HepG2 (cell line): Measurements from ENCODE around the gene KCNC2. TPM values are rescaled to one million over a fixed set of nuclear protein-coding genes. Genes with fewer than 3 reads are reported as not detected.

ENCODE experiments used
- ATAC-seq: fragments of 200-7000 bp; cut with Tn5 transposase; 3 replicates; pipeline ENCODE4 v1.9.1; 2020; ENCODE audit warnings: mild to moderate bottlenecking, moderate library complexity
- BruUV-seq: library from RNA; stranded (reverse); fragments of 400-500 nt; replicated peaks from 2 replicates; lab custom pipeline; 2021; lab: Mats Ljungman, UMichigan
- CTCF ChIA-PET: fragments of 300-600 bp; formaldehyde crosslinking; extraction: SDS; loops from one replicate; lab custom pipeline; 2021; ENCODE audit warnings: low total read pairs, inconsistent platforms, low intra/inter-chr PET ratio; lab: Yijun Ruan, JAX
- POLR2A ChIA-PET: fragments of 350-600 bp; sonication (Branson Sonifier 250); formaldehyde crosslinking; loops from one replicate; lab custom pipeline; 2020; ENCODE audit warnings: antibody characterized with exemption, inconsistent platforms; lab: Yijun Ruan, JAX
- DNase-seq: peaks from one replicate; pipeline ENCODE4 v3.0.0-alpha.2; 2015; ENCODE audit warnings: low spot score
- FAIRE-seq: peaks from 3 replicates; lab custom pipeline; 2011; peaks lifted over from hg19 to GRCh38; lab: Jason Lieb, UNC
- H2AFZ ChIP-seq: one replicate; pipeline ENCODE4 v1.6.1; 2011; ENCODE audit warnings: low read length, inconsistent platforms
- H3K27ac ChIP-seq: fragments of 300-600 bp; 3 replicates; pipeline ENCODE4 v1.8.0; 2011; ENCODE audit warnings: mixed run types, mild to moderate bottlenecking, mixed read lengths, low read length, inconsistent platforms; ENCODE audit not compliant: insufficient read depth; ENCODE audit errors: extremely low read length
- H3K27me3 ChIP-seq, 2 experiments: fragments of 200-600 bp in 1 of 2; 2 replicates in 1 of 2; 3 replicates in 1 of 2; pipeline versions ENCODE4 v1.6.0 to v1.8.0; 2011; ENCODE audit warnings: low read length in 2 of 2, mild to moderate bottlenecking in 2 of 2, moderate library complexity in 2 of 2, inconsistent platforms in 1 of 2; ENCODE audit not compliant: insufficient read depth in 2 of 2, control insufficient read depth in 1 of 2
- H3K36me3 ChIP-seq, 2 experiments: fragments of 200-600 bp in 1 of 2; replicated peaks in 1 of 2; 2 replicates in 1 of 2; 3 replicates in 1 of 2; pipeline versions ENCODE4 v1.5.1 to v1.8.0; 2011; ENCODE audit warnings: low read length in 2 of 2, inconsistent platforms in 1 of 2; ENCODE audit not compliant: insufficient read depth in 2 of 2, control insufficient read depth in 1 of 2
- H3K4me1 ChIP-seq: 2 replicates; pipeline ENCODE4 v1.5.1; 2012; ENCODE audit warnings: low read length, inconsistent platforms; ENCODE audit not compliant: insufficient read depth
- H3K4me2 ChIP-seq: 2 replicates; pipeline ENCODE4 v1.6.0; 2011; ENCODE audit warnings: low read depth, low read length, inconsistent platforms
- H3K4me3 ChIP-seq, 3 experiments: fragments of 200-600 bp in 1 of 3; sonication (generic), shearing (Covaris generic) in 1 of 3; replicated peaks in 1 of 3; 2 replicates each; pipeline ENCODE4 v1.5.1; 2011 to 2016; ENCODE audit warnings: low read length in 3 of 3, inconsistent platforms in 2 of 3, low read depth in 2 of 3, mild to moderate bottlenecking in 2 of 3, control low read depth in 1 of 3, mixed read lengths in 1 of 3; ENCODE audit not compliant: insufficient read depth in 1 of 3
- H3K79me2 ChIP-seq: one replicate; pipeline ENCODE4 v1.6.1; 2011; ENCODE audit warnings: low read length, inconsistent platforms; ENCODE audit not compliant: insufficient read depth
- H3K9ac ChIP-seq: 2 replicates; pipeline ENCODE4 v1.6.0; 2011; ENCODE audit warnings: mild to moderate bottlenecking, low read depth, low read length, inconsistent platforms; ENCODE audit not compliant: insufficient read depth
- H3K9me3 ChIP-seq: 2 replicates; pipeline ENCODE4 v1.5.1; 2012; ENCODE audit warnings: mild to moderate bottlenecking, low read length
- H4K20me1 ChIP-seq: 2 replicates; pipeline ENCODE4 v1.6.0; 2011; ENCODE audit warnings: inconsistent platforms, mild to moderate bottlenecking, low read length, moderate library complexity; ENCODE audit not compliant: insufficient read depth
- PLRG1 ChIP-seq: fragments of 450-650 bp; conservative IDR thresholded peaks from 2 replicates; pipeline ENCODE4 v1.6.1; 2016
- RFXANK ChIP-seq: IDR thresholded peaks from 2 replicates; pipeline ENCODE4 v1.6.1; 2016
- ZFP37 ChIP-seq: sonication (generic); formaldehyde crosslinking; IDR thresholded peaks from 2 replicates; pipeline ENCODE4 v1.4.0; 2020; ENCODE audit warnings: missing genetic modification reagents, borderline replicate concordance
- in situ Hi-C: cut with HindIII; loops from 2 replicates; pipeline ENCODE4 v1.10.0; 2017; ENCODE audit warnings: low pct_unique_long_range_greater_than_20kb; ENCODE audit not compliant: extremely low pct_ligation_motif_present
- intact Hi-C: fragments of 100-400 bp; cut with micrococcal nuclease; formaldehyde crosslinking; loops from one replicate; pipeline ENCODE4 v1.10.0; 2022; ENCODE audit not compliant: unreplicated experiment
- polyA plus RNA-seq, 8 experiments: library from polyadenylated mRNA; depleted of rRNA in 3 of 8; stranded (reverse) in 7 of 8; unstranded in 1 of 8; fragments of >200 nt; fragmentation: Illumina TruSeq in 4 of 8; extraction: Trizol in 4 of 8; gene quantifications; 2 replicates each; pipeline versions ENCODE4 v1.2.1 to v1.2.3, GENCODE V29; 2011 to 2016; ENCODE audit warnings: low read depth in 4 of 8, missing spikeins in 1 of 8, mixed read lengths in 1 of 8; ENCODE audit not compliant: insufficient read depth in 1 of 8
- total RNA-seq, 5 experiments: library from RNA; depleted of rRNA; stranded (reverse); fragments of >200 nt; fragmentation: Illumina TruSeq; extraction: Trizol; gene quantifications; 2 replicates each; pipeline ENCODE4 v1.2.3, GENCODE V29; 2016; ENCODE audit warnings: low read depth in 1 of 5
- TF ChIP-seq, protein P1 (sequence below): sonication (generic); formaldehyde crosslinking; IDR thresholded peaks from 2 replicates; pipeline ENCODE4 v1.5.0; 2020; ENCODE audit warnings: missing genetic modification reagents, mild to moderate bottlenecking, borderline replicate concordance
- TF ChIP-seq, protein P2 (sequence below): sonication (generic); formaldehyde crosslinking; conservative IDR thresholded peaks from 2 replicates; pipeline ENCODE4 v1.8.0; 2022; ENCODE audit warnings: low read depth, missing genetic modification reagents
- TF ChIP-seq, protein P3 (sequence below): sonication (generic); formaldehyde crosslinking; IDR thresholded peaks from 2 replicates; pipeline ENCODE4 v1.4.0; 2020; ENCODE audit warnings: missing genetic modification reagents, mild to moderate bottlenecking, borderline replicate concordance
- TF ChIP-seq, protein P4 (sequence below): sonication (generic); formaldehyde crosslinking; IDR thresholded peaks from 2 replicates; pipeline ENCODE4 v1.5.0; 2020; ENCODE audit warnings: mild to moderate bottlenecking, missing genetic modification reagents, borderline replicate concordance
- TF ChIP-seq, protein P5 (sequence below): sonication (generic); formaldehyde crosslinking; IDR thresholded peaks from 2 replicates; pipeline ENCODE4 v1.5.1; 2020; ENCODE audit warnings: mild to moderate bottlenecking, missing genetic modification reagents, borderline replicate concordance

Gene KCNC2
- total and polyA plus RNA-seq, 2 of the 13 experiments (the other 11 are each of a cell fraction or from before 2014, with no cell fraction given) = not detected

DNA sequence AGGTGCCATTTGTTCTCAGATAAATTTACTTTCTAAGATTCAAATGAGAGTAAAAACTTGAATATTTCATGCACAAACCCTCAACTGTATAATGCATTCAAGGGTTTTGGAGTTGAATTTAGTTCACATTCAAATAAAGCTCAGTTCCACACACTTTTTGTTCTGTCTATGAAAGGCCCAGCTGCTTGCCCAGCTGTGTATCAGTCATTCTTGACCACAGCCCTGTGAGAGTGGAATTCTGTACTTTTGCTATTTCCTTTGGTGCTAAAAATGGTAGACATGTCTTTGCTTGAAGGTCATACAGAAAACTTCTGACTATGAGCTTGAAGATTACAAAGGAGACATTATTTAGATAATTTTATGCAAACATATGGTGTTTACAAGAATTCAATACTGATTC, 110.4 kb downstream of the KCNC2 start:
- ChIA-PET CTCF (no interaction called here), POLR2A (no interaction called here)
- intact Hi-C loops = no loop called here
- TF ChIP-seq, protein P1, sequence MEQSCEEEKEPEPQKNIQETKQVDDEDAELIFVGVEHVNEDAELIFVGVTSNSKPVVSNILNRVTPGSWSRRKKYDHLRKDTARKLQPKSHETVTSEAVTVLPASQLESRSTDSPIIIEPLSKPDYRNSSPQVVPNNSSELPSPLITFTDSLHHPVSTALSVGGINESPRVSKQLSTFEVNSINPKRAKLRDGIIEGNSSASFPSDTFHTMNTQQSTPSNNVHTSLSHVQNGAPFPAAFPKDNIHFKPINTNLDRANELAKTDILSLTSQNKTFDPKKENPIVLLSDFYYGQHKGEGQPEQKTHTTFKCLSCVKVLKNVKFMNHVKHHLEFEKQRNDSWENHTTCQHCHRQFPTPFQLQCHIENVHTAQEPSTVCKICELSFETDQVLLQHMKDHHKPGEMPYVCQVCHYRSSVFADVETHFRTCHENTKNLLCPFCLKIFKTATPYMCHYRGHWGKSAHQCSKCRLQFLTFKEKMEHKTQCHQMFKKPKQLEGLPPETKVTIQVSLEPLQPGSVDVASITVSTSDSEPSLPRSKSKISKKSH (CRISPR knock-in tag) = no peak
- TF ChIP-seq PLRG1 (no peak), RFXANK (no peak), ZFP37 (CRISPR knock-in tag) (no peak)
- TF ChIP-seq, protein P2, sequence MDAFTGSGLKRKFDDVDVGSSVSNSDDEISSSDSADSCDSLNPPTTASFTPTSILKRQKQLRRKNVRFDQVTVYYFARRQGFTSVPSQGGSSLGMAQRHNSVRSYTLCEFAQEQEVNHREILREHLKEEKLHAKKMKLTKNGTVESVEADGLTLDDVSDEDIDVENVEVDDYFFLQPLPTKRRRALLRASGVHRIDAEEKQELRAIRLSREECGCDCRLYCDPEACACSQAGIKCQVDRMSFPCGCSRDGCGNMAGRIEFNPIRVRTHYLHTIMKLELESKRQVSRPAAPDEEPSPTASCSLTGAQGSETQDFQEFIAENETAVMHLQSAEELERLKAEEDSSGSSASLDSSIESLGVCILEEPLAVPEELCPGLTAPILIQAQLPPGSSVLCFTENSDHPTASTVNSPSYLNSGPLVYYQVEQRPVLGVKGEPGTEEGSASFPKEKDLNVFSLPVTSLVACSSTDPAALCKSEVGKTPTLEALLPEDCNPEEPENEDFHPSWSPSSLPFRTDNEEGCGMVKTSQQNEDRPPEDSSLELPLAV (CRISPR knock-in tag) = no peak
- TF ChIP-seq, protein P3, sequence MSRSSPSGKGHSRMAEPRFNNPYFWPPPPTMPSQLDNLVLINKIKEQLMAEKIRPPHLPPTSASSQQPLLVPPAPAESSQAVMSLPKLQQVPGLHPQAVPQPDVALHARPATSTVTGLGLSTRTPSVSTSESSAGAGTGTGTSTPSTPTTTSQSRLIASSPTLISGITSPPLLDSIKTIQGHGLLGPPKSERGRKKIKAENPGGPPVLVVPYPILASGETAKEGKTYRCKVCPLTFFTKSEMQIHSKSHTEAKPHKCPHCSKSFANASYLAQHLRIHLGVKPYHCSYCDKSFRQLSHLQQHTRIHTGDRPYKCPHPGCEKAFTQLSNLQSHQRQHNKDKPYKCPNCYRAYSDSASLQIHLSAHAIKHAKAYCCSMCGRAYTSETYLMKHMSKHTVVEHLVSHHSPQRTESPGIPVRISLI (CRISPR knock-in tag) = no peak
- TF ChIP-seq, protein P4, sequence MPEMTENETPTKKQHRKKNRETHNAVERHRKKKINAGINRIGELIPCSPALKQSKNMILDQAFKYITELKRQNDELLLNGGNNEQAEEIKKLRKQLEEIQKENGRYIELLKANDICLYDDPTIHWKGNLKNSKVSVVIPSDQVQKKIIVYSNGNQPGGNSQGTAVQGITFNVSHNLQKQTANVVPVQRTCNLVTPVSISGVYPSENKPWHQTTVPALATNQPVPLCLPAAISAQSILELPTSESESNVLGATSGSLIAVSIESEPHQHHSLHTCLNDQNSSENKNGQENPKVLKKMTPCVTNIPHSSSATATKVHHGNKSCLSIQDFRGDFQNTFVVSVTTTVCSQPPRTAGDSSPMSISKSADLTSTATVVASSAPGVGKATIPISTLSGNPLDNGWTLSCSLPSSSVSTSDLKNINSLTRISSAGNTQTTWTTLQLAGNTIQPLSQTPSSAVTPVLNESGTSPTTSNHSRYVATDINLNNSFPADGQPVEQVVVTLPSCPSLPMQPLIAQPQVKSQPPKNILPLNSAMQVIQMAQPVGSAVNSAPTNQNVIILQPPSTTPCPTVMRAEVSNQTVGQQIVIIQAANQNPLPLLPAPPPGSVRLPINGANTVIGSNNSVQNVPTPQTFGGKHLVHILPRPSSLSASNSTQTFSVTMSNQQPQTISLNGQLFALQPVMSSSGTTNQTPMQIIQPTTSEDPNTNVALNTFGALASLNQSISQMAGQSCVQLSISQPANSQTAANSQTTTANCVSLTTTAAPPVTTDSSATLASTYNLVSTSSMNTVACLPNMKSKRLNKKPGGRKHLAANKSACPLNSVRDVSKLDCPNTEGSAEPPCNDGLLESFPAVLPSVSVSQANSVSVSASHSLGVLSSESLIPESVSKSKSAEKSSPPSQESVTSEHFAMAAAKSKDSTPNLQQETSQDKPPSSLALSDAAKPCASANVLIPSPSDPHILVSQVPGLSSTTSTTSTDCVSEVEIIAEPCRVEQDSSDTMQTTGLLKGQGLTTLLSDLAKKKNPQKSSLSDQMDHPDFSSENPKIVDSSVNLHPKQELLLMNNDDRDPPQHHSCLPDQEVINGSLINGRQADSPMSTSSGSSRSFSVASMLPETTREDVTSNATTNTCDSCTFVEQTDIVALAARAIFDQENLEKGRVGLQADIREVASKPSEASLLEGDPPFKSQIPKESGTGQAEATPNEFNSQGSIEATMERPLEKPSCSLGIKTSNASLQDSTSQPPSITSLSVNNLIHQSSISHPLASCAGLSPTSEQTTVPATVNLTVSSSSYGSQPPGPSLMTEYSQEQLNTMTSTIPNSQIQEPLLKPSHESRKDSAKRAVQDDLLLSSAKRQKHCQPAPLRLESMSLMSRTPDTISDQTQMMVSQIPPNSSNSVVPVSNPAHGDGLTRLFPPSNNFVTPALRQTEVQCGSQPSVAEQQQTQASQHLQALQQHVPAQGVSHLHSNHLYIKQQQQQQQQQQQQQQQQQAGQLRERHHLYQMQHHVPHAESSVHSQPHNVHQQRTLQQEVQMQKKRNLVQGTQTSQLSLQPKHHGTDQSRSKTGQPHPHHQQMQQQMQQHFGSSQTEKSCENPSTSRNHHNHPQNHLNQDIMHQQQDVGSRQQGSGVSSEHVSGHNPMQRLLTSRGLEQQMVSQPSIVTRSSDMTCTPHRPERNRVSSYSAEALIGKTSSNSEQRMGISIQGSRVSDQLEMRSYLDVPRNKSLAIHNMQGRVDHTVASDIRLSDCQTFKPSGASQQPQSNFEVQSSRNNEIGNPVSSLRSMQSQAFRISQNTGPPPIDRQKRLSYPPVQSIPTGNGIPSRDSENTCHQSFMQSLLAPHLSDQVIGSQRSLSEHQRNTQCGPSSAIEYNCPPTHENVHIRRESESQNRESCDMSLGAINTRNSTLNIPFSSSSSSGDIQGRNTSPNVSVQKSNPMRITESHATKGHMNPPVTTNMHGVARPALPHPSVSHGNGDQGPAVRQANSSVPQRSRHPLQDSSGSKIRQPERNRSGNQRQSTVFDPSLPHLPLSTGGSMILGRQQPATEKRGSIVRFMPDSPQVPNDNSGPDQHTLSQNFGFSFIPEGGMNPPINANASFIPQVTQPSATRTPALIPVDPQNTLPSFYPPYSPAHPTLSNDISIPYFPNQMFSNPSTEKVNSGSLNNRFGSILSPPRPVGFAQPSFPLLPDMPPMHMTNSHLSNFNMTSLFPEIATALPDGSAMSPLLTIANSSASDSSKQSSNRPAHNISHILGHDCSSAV (CRISPR knock-in tag) = no peak
- TF ChIP-seq, protein P5, sequence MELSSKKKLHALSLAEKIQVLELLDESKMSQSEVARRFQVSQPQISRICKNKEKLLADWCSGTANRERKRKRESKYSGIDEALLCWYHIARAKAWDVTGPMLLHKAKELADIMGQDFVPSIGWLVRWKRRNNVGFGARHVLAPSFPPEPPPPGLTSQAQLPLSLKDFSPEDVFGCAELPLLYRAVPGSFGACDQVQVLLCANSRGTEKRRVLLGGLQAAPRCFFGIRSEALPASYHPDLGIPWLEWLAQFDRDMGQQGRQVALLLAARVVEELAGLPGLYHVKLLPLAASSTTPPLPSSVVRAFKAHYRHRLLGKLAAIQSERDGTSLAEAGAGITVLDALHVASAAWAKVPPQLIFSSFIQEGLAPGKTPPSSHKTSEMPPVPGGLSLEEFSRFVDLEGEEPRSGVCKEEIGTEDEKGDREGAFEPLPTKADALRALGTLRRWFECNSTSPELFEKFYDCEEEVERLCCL (CRISPR knock-in tag) = no peak

More for the DNA sequence above, 110.4 kb downstream of the KCNC2 start:
- H3K27ac ChIP-seq = no peak overlapping the region
- H4K20me1 ChIP-seq = no peaks in the 10 kb centered on the region
- no peak overlapping the region for H3K9ac ChIP-seq
- no TSS peak for BruUV-seq
- in situ Hi-C loops = no loop called here
- H3K79me2 ChIP-seq = no peaks in the 10 kb centered on the region
- no peak overlapping the region for H3K4me3 ChIP-seq
- no peak overlapping the region for H3K4me2 ChIP-seq
- no peak for FAIRE-seq
- no peaks in the 10 kb centered on the region for H3K4me1 ChIP-seq
- no peaks in the 10 kb centered on the region for H3K9me3 ChIP-seq
- no peaks in the 10 kb centered on the region for H3K27me3 ChIP-seq
- no peak for ATAC-seq
- no peaks in the 10 kb centered on the region for H3K36me3 ChIP-seq
- no peak for DNase-seq
- H2AFZ ChIP-seq = no peak overlapping the region
